Measurements from ENCODE around the gene DCAF5.

The DCAF5 gene

DNA sequence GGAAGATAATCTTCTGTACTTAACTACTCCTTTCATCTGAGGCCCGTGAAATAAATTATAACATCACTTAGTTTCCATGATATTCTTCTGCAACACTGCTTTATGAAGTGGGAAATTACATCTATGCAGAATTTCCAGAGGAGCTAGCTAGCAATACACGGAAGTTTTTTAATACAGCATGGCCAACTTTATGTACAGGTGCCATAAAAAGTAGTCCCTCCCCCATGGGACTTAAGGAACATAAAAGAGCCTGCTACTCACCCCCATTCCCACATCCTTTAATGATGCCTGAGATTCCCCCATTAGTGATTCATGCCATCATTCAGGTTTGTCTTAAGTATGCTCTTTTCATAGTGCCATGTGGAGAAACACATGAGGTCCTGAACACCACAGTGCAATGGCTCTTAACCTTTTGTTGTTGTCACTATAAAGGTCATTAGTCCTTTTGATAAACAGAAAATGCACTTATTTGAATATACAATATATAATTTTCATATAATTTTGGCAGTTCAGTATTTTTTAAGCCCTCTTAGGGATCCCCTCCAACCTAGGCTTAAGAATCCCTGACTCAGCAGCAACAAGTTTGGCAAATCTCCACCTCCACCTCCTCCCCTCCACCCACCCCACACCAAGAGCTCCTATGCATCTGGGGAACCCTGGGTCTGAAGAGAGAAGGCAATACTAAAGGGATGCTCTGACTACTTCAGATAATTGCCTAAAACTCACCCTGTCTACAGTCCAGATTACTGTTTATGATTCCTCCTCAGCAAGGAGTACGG lies 37.3 kb downstream of the DCAF5 start:
- Histone ChIP-seq H3K36me3 (peaks cover 9% of the 10 kb centered on the region), H3K27ac (no peak overlapping the region), H3K9me3 (ENCODE audit: severe bottlenecking) (no peaks in the 10 kb centered on the region), H3K27me3 (ENCODE audit: insufficient read depth, low read depth, severe bottlenecking) (no peaks in the 10 kb centered on the region), H3K4me3 (ENCODE audit: low read depth, low read length) (no peak overlapping the region)
- TF ChIP-seq, protein P1, sequence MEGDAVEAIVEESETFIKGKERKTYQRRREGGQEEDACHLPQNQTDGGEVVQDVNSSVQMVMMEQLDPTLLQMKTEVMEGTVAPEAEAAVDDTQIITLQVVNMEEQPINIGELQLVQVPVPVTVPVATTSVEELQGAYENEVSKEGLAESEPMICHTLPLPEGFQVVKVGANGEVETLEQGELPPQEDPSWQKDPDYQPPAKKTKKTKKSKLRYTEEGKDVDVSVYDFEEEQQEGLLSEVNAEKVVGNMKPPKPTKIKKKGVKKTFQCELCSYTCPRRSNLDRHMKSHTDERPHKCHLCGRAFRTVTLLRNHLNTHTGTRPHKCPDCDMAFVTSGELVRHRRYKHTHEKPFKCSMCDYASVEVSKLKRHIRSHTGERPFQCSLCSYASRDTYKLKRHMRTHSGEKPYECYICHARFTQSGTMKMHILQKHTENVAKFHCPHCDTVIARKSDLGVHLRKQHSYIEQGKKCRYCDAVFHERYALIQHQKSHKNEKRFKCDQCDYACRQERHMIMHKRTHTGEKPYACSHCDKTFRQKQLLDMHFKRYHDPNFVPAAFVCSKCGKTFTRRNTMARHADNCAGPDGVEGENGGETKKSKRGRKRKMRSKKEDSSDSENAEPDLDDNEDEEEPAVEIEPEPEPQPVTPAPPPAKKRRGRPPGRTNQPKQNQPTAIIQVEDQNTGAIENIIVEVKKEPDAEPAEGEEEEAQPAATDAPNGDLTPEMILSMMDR (IDR thresholded peaks at IDR 0.05; ENCODE audit: low read depth, low read length) = no peak
- DNase-seq = no peak

DNA sequence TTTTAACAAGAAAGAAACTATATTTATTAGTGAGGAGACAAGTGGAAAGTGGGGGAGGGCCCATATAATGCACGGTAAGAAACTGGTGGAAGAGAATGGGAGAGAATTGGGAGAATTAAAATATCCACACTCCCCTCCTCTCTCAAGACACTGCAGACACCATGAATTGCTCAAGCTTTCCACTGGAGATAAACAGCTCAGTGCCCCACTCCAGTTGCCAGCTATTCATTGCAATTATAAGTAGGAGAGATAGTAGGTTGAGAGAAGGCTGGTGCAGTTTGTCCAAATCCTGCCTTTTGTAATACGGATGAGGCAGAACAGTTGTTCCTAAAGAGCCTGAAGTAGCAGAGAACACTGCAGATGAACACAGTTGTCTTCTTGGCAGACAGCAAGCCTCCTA lies 38.2 kb downstream of the DCAF5 start:
- H3K4me3 ChIP-seq (ENCODE audit: low read depth, low read length) = no peak overlapping the region
- H3K27me3 ChIP-seq (ENCODE audit: insufficient read depth, low read depth, severe bottlenecking) = no peaks in the 10 kb centered on the region
- no peak for DNase-seq
- peaks cover 9% of the 10 kb centered on the region for H3K36me3 ChIP-seq
- H3K27ac ChIP-seq = no peak overlapping the region
- TF ChIP-seq, protein P1 (IDR thresholded peaks at IDR 0.05; ENCODE audit: low read depth, low read length) = no peak
- no peaks in the 10 kb centered on the region for H3K9me3 ChIP-seq (ENCODE audit: severe bottlenecking)

DNA sequence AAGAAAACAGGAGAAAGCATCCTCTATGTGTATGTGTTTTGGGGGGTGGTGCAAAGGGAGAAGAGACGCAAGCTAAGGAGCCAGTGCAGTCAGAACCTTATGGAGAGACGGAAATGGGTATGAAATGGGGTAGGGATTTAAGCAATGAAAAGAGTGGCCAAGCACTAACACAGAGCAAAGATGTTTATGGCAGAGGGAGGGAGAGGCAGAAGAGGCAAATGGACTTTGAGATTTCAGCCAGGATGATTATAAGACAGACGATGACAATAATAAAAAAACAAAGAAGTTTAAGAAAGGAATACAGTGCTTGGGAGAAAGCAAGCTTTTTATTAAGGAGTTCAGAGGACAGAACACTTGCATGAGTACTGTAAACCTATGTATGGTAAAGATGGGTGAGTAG lies 44.6 kb downstream of the DCAF5 start:
- Histone ChIP-seq H3K9me3 (ENCODE audit: severe bottlenecking) (no peaks in the 10 kb centered on the region), H3K4me3 (ENCODE audit: low read depth, low read length) (no peak overlapping the region), H3K27me3 (ENCODE audit: insufficient read depth, low read depth, severe bottlenecking) (no peaks in the 10 kb centered on the region), H3K27ac (no peak overlapping the region), H3K36me3 (no peaks in the 10 kb centered on the region; the same call in 1 of the 2 replicates)
- no peak for DNase-seq
- TF ChIP-seq, protein P1 (IDR thresholded peaks at IDR 0.05; ENCODE audit: low read depth, low read length) = no peak

DNA sequence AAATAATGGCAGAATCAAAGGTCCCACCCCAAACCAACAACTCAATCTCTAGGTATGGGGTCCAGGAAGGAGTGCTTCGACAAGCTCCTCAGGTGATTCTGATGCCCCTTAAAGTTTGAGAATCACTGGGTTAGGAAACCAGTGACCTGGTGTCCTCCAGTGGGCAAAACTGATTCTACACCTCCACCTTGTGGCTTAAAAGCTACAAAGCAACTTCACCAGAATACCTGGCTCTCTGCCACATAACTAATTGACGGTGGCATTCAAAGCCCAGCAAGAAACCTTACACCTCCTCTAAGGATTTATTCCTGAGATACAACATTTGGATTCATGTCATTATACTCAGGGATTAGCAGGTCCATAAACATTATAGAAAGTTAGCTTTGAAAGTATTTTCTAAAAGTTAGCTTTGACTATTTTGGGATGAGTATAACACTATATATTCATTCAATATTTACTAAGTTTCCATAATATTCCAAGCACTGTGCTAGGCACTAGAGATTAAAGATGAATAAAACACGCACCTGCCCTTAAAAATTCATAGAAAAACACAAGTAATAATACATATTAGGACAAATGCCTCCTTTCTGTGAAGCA lies 45.4 kb downstream of the DCAF5 start:
- no peaks in the 10 kb centered on the region for H3K27me3 ChIP-seq (ENCODE audit: insufficient read depth, low read depth, severe bottlenecking)
- H3K36me3 ChIP-seq = no peaks in the 10 kb centered on the region; the same call in 1 of the 2 replicates
- no peak overlapping the region for H3K4me3 ChIP-seq (ENCODE audit: low read depth, low read length)
- TF ChIP-seq, protein P1 (IDR thresholded peaks at IDR 0.05; ENCODE audit: low read depth, low read length) = peak; percentile 63
- no peaks in the 10 kb centered on the region for H3K9me3 ChIP-seq (ENCODE audit: severe bottlenecking)
- peak; percentile 38 for DNase-seq
- no peak overlapping the region for H3K27ac ChIP-seq

DNA sequence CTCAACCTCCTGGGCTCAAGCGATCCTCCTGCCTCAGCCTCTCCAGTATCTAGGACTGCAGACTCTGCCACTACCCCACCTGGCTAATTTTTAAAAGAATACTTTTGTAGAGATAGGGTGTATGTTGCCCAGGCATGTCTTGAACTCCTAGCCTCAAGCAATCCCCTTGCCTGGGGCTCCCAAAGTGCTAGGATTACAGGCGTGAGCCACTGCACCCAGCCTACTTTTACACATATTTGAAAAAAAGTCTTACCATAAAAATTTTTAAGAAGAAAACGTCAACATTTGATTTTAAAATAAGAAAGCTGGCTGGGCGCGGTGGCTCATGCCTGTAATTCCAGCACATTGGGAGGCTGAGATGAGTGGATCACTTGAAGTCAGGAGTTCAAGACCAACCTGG lies 46.5 kb downstream of the DCAF5 start:
- no peak for DNase-seq
- TF ChIP-seq, protein P1 (IDR thresholded peaks at IDR 0.05; ENCODE audit: low read depth, low read length) = no peak
- H3K27ac ChIP-seq = no peak overlapping the region

More for the DNA sequence above, 46.5 kb downstream of the DCAF5 start:
- H3K36me3 ChIP-seq = no peaks in the 10 kb centered on the region; the same call in 1 of the 2 replicates
- no peak overlapping the region for H3K4me3 ChIP-seq (ENCODE audit: low read depth, low read length)
- no peaks in the 10 kb centered on the region for H3K9me3 ChIP-seq (ENCODE audit: severe bottlenecking)
- H3K27me3 ChIP-seq (ENCODE audit: insufficient read depth, low read depth, severe bottlenecking) = no peaks in the 10 kb centered on the region
